ENCODE results near the gene ZNF592. TPM values are rescaled to one million over a fixed set of nuclear protein-coding genes. Genes with fewer than 3 reads are reported as not detected.
A peak's percentile ranks its signal among the peaks of the same experiment; 100 is the strongest.

Gene ZNF592
- total RNA-seq, 1 donor from 2014 or later, result 19.0 TPM

DNA sequence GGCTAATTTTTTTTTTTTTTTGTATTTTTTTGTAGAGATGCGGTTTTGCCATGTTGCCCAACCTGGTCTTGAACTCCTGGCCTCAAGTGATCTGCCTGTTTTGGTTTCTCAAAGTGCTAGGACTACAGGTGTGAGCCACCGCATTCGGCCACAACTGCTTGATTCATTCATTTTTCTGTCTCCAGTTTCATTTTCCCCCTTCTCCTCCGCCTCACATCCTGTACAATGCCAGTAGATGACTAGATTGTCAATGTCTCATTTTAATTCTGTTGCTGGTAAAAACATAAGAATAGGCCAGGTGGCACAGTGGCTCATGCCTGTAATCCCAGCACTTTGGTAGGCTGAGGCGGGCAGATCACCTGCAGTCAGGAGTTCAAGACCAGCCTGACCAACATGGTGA lies 12.0 kb upstream of the ZNF592 start:
- H3K9me3 ChIP-seq (replicated peaks), result no peaks in the 10 kb centered on the region
- H3K4me1 ChIP-seq, result no peaks in the 10 kb centered on the region
- H3K27me3 ChIP-seq (ENCODE audit: low read depth), result no peaks in the 10 kb centered on the region
- TF ChIP-seq, protein P1, sequence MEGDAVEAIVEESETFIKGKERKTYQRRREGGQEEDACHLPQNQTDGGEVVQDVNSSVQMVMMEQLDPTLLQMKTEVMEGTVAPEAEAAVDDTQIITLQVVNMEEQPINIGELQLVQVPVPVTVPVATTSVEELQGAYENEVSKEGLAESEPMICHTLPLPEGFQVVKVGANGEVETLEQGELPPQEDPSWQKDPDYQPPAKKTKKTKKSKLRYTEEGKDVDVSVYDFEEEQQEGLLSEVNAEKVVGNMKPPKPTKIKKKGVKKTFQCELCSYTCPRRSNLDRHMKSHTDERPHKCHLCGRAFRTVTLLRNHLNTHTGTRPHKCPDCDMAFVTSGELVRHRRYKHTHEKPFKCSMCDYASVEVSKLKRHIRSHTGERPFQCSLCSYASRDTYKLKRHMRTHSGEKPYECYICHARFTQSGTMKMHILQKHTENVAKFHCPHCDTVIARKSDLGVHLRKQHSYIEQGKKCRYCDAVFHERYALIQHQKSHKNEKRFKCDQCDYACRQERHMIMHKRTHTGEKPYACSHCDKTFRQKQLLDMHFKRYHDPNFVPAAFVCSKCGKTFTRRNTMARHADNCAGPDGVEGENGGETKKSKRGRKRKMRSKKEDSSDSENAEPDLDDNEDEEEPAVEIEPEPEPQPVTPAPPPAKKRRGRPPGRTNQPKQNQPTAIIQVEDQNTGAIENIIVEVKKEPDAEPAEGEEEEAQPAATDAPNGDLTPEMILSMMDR (IDR thresholded peaks at IDR 0.05; ENCODE audit: borderline replicate concordance), result no peak
- DNase-seq, result no peak
- no peaks in the 10 kb centered on the region for H3K36me3 ChIP-seq
- H3K27ac ChIP-seq (replicated peaks), result no peak overlapping the region
- intact Hi-C loops (cut with micrococcal nuclease), result no loop called here
- no peak overlapping the region for H3K4me3 ChIP-seq

DNA sequence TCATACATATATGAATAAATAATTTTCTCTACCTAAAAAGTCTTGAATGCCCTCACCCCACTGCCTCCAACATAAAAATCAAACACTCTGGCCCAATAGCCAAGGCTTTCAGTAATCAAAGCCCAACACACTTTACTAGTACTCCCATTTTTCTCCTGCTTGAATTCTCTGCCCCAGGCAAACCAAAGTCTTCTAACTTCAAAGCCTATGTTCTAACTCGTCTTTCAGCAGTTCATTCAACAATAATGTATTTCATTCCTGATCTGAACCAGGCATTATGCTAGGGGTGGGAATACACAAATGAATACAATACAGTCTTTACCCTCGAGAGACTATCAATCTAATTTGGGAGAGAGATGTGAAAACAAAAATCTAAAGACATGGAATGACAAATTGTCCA lies 11.4 kb upstream of the ZNF592 start:
- Histone ChIP-seq H3K4me3 (no peak overlapping the region), H3K36me3 (no peaks in the 10 kb centered on the region), H3K27me3 (ENCODE audit: low read depth) (no peaks in the 10 kb centered on the region), H3K9me3 (replicated peaks) (no peaks in the 10 kb centered on the region), H3K27ac (replicated peaks) (no peak overlapping the region), H3K4me1 (no peaks in the 10 kb centered on the region)
- TF ChIP-seq, protein P1 (IDR thresholded peaks at IDR 0.05; ENCODE audit: borderline replicate concordance), result no peak
- no peak for DNase-seq
- intact Hi-C loops (cut with micrococcal nuclease), result no loop called here

DNA sequence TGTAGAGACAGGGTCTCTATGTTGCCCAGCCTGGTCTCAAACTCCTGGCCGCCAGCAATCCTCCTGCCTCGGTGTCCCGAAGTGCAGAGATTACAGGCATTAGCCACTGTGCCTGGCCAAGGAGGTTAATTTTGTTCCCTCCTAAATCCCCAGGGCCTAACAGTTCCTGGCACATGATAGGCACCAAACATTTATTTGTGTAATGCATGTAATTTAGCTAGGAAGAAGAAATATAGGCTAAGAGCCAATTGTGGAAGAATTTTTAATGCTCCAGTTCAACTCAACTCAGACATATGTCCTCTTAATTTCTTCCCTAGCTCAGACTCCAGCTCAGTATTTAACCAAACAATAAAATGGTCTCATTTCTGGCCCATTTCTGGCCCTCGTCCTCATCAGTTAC lies 7.7 kb upstream of the ZNF592 start:
- Histone ChIP-seq H3K27me3 (ENCODE audit: low read depth) (no peaks in the 10 kb centered on the region), H3K9me3 (replicated peaks) (no peaks in the 10 kb centered on the region), H3K27ac (replicated peaks) (no peak overlapping the region), H3K36me3 (no peaks in the 10 kb centered on the region), H3K4me1 (peaks cover 9% of the 10 kb centered on the region), H3K4me3 (no peak overlapping the region)
- DNase-seq, result no peak
- TF ChIP-seq, protein P1 (IDR thresholded peaks at IDR 0.05; ENCODE audit: borderline replicate concordance), result no peak
- intact Hi-C loops (cut with micrococcal nuclease), result no loop called here

DNA sequence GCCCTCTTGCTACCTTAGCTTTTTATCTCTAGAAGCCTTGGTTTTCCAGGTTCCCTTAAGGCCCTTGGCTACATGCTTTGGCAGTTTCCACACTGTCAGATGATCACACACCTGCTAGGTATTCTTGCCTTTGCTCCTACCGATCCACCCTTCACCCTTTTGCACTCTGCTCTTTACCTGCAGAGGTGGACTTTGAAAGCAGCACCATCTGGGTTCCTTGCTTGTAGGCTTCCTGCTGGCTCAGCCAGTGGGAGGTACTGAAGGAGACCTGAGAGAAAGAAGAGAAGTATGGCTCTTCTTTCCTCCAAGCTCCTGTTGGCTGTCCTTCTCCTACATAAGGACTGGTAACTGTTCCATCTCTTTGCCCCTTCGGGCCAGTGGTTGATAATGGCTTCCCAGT lies 7.3 kb upstream of the ZNF592 start:
- intact Hi-C loops (cut with micrococcal nuclease), result no loop called here

DNA sequence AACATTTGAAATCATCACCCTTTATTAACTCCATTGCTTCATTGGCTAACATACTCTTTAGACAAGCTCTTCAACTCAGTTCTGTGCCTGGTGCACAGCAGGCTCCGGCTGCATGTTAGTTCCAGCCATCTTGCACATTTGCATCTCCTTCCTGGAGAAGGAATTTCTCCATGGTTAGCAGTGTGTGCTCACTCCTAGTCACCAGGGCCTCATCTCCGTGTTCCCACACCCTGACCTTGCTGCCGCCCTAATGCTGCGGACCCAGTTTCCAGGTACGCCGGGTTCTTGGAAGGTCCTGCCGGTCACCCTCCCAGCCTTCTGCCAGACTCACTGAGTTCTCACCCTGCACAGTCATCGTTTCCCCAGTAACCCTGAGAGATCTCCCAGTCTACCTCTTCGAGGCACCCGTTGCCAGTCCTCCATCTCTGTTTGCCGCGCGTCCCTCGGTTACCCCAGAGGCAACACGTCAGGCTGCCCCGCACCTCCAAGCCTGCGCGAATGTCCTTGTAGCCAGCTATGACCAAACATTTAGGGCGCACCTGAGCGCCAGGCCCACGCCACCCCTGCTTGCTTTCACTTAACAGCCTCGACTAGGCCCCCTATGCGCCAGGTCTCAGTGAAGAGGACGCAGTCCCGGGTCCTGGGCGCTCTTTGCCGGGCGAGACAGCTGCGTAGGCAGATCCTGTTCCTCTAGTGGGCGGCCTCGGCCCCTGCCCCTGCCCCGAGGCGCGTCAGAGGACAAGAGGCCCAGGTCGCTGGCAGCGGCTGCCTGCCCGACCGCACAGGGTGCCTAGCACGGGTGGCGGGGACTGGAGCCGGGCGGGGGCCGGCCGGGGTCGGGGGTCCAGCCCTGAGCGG lies 747 bp upstream of the ZNF592 start:
- intact Hi-C loops (cut with micrococcal nuclease), result no loop called here
- Histone ChIP-seq H3K9me3 (replicated peaks) (no peaks in the 10 kb centered on the region), H3K36me3 (no peaks in the 10 kb centered on the region), H3K4me1 (peaks cover 71% of the 10 kb centered on the region), H3K4me3 (peak overlapping the region; percentile 95), H3K27me3 (ENCODE audit: low read depth) (no peaks in the 10 kb centered on the region), H3K27ac (replicated peaks) (peak overlapping the region; percentile 100)
- TF ChIP-seq, protein P1 (IDR thresholded peaks at IDR 0.05; ENCODE audit: borderline replicate concordance), result no peak
- DNase-seq, result peak; percentile 79

More for the DNA sequence above, 7.3 kb upstream of the ZNF592 start:
- TF ChIP-seq, protein P1 (IDR thresholded peaks at IDR 0.05; ENCODE audit: borderline replicate concordance), result no peak
- Histone ChIP-seq H3K27me3 (ENCODE audit: low read depth) (no peaks in the 10 kb centered on the region), H3K27ac (replicated peaks) (no peak overlapping the region), H3K9me3 (replicated peaks) (no peaks in the 10 kb centered on the region), H3K4me1 (peaks cover 13% of the 10 kb centered on the region), H3K4me3 (no peak overlapping the region), H3K36me3 (no peaks in the 10 kb centered on the region)
- no peak for DNase-seq

Measured in left ventricle myocardium inferior (tissue), 1 donor.